Left hindlimb (tissue), 1 donor: ENCODE results near the gene CAMTA1.
A peak's percentile ranks its signal among the peaks of the same experiment; 100 is the strongest.

Experiments
- DNase-seq: peaks from one replicate; pipeline ENCODE4 v3.0.0-alpha.2; 2018

The CAMTA1 gene

GRCh38 chr1:7657287-7658016 is 872.2 kb downstream of the CAMTA1 start:
- DNase-seq = no peak

- DNase-seq = no peak
Measured at GRCh38 chr1:7658099-7658498, 872.8 kb downstream of the CAMTA1 start.

DNA sequence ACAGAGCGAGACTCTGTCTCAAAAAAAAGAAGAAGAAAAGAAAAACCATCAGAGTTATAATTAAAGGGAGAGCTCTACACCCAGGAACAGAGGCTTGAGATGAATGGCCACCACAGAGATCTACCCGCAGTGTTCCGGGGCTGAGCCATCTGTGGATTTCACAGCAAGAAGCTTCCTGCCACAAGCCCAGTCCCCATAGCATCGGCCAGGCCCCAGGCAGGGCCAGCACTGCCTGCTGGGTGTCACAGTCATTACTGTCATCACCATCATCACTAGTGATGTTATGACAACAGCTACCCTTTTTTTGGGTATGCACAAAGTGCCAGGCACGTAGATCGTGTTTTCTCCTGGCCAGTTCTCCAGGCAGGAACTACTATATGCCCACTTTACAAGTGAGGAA is 874.3 kb downstream of the CAMTA1 start:
- DNase-seq = no peak

DNA sequence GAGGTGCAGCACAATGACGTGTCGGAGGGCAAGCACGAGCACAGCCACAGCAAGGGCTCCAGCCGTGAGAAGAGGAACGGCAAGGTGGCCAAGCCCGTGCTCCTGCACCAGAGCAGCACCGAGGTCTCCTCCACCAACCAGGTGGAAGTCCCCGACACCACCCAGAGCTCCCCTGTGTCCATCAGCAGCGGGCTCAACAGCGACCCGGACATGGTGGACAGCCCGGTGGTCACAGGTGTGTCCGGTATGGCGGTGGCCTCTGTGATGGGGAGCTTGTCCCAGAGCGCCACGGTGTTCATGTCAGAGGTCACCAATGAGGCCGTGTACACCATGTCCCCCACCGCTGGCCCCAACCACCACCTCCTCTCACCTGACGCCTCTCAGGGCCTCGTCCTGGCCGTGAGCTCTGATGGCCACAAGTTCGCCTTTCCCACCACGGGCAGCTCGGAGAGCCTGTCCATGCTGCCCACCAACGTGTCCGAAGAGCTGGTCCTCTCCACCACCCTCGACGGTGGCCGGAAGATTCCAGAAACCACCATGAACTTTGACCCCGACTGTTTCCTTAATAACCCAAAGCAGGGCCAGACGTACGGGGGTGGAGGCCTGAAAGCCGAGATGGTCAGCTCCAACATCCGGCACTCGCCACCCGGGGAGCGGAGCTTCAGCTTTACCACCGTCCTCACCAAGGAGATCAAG is 878.3 kb downstream of the CAMTA1 start:
- no peak for DNase-seq

GRCh38 chr1:7664147-7664892 is 879.1 kb downstream of the CAMTA1 start:
- DNase-seq = no peak

- no peak for DNase-seq
Measured at GRCh38 chr1:7664893-7665250, 879.6 kb downstream of the CAMTA1 start.

DNA sequence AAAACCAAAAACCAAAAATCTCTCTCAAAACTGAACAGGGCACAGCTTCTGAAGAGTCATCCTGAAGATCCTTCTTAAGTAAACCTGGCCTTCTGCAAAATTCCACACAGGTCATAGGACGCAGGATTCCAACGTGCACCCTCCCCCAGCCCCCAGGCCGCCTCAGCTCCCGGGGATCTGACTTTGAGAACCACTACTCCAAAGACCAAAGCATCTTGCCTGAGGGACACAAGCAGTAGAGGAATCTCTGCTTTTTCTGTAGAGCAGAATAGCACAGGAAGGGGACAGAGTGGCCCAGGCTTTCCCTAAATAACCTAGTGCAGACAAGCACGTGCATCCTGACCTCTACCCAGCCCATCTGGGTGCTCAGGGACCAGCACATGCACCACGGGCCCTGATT is 881.0 kb downstream of the CAMTA1 start:
- DNase-seq = no peak

DNA sequence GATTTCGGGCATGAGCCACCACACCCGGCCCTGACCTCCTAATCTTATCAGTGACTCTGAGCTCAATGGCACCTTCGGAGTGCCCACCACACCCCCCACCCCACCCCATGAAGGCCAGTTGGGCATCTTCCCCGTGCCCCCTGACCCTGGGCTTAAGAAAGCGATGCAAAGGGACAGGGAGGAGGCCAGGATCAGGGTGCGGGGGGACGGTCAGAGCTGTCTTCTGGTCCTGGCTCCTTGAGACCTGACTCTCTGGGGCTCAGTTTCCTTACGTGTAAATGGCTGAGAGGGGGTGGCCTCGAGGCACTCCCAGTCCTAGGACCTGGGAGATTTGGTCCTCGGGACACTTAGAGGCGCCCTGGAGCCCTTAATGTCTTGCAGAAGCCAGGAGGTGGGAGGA is 881.9 kb downstream of the CAMTA1 start:
- DNase-seq = no peak

GRCh38 chr1:7667625-7668218 is 882.5 kb downstream of the CAMTA1 start:
- peak; percentile 90 for DNase-seq

- peak; percentile 60 for DNase-seq
Measured at GRCh38 chr1:7669559-7670311, 884.5 kb downstream of the CAMTA1 start.

DNA sequence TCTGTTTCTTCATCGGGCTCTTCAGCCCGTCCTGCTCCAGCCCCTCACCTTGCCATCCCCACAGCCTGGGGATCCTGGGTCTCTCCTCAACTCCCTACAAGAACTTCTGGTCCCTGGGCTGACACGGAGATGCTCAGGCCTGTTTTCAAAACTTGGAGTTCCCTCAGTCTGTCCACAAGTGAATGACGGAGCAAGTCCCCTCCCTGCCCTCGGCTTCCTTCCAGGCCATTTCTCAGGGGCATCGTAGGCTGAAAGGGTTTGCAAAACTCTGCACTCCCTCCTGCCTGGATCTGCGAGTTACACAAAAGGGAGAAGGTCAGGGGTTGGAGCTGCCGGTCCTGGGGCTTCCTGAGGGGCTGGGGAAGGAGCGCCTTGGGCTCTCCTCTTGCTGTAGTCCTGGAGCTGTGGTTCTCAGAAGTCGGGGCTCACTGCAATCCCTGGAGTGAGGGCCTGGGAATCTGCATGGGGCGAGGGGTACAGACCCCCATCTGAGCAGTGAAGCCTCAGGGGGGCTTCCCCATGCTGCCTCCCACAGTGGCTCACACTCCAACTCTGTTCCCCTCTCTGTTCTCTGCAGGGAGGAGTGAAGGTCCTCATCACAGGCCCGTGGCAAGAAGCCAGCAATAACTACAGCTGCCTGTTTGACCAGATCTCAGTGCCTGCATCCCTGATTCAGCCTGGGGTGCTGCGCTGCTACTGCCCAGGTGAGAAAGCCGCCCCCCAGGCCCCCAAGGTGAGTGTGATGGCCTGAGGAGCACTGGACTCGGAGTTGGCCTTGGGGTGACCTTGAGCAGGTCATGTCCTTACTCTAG is 885.3 kb downstream of the CAMTA1 start:
- DNase-seq = no peak

DNA sequence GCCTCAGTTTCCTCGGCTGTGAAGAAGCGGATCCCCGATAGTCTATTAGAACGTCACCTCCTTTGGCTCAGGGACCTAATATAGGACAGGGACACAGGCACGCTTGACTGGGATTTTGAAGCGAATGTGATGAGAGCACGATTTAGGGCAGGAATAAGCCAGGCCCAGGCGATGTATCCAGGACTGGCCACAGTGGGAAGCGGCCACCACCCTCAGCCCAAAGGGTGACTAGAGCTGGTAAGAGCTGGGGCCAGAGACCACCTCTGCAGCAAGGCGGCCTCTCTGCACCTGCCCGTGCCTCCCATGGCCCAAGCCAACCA is 885.9 kb downstream of the CAMTA1 start:
- DNase-seq = no peak

DNA sequence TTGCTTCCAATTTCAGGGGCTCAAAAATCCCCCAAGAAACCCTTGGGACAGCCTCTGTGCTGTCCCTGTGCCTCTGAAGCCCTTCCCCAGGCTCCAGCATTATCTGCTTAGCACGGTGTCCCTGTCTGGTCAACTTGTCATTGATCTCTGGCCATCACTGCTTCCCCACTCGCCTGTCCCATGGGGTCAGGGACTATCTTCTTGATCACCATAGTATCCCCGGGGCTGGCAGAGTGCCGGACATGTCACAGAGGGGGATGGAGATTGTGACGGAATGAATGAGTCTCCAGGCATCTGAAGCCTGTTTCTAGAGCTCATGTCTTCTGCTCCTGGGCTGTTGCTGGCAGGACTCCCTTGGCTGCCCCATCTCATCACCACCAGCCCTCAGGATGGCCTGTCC is 886.4 kb downstream of the CAMTA1 start:
- DNase-seq = no peak

GRCh38 chr1:7672864-7673263 is 887.6 kb downstream of the CAMTA1 start:
- DNase-seq = no peak

- DNase-seq = no peak
Measured at GRCh38 chr1:7674972-7675371, 889.7 kb downstream of the CAMTA1 start.

DNA sequence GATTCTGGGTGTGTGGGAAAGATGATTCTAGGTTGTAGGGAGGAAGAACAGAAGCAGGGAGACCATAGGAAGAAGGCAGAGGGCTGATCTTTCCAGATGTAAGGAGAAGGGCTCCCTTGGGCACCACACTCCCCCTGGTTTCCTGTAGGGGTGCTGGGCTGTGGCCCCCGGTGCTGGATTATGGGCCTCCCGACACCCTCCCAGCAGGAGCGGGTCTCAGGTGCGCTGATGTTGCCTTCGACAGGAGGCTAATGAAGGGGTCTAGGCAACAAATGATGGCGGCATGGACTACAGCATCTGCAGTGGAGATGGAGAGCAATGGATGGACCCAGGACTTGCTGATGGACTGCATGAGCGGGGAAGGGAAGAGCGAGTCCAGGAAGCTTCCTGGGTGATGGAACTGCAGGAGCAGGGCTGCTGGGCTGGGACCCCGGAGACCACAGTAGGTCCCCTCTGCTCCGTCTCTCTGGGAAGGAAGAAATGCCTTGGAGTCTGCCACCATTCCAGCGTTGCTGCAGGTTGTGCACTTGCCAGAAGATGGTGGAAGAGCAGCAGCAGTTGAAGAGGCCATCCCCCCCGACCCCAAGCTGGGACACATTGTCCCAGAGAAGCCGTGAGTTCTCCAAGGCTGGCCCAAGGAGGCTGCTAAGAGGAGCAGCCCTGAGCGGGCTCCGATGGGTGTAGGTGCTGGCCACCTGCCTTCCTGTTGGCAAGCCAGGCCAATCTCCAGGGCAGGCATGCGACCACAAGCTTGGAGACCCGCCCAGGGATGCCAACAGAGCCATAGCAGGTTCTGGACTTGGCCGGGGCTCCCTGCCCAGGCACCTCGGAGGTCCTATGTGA is 890.4 kb downstream of the CAMTA1 start:
- DNase-seq = no peak

DNA sequence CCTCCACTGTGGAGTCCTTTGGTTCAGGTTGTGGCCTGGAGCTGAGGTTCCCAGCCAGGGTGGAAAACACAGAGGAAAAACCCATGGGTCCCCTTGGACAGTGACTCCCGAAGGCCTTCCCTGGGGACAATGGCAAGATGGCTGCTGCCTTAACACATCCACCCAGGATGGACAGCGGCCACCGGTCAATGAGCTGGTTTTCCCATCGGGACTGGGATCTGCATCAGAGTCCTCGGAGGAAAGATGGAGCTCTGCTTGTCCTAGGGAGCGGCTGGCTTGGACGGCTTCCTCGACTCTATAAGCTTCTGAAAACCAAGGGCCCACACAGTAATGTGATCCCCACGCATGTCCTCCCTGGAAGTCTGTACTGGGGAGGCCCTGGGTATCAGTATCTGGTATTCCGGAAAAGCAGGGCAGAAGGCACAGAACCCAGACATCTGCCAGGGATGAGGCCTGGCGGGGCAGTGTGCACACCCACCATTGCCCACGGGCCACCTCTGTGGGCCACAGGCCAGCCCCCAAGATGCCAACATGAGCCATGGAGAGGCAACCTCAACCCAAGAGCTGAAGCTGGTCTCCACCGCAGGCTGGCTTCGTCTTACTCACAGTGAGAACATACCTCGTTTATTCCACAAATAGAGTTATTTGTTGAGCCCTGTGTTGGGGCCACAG is 891.2 kb downstream of the CAMTA1 start:
- peak; percentile 2 for DNase-seq

DNA sequence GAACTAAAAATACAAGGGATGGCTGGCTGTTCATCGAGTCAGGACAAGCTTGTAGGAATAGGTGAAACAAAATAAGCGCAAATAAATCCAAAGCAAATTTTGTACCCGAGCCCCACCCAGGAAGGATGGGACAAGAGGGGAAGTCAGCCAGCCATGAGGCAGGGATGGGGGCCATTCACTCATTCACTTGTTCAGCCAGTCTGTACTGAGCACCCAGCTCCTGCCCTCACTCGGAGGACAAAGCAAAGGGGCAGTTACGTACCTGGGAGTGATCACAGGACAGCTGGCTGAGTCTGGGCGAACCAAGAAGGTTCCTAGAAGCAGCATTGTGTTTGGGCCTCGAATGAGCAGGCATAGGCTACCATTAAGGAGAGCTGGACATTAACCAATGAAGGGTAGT is 891.9 kb downstream of the CAMTA1 start:
- peak; percentile 15 for DNase-seq

GRCh38 chr1:7677815-7678214 is 892.6 kb downstream of the CAMTA1 start:
- DNase-seq = peak; percentile 6

GRCh38 chr1:7678491-7679158 is 893.4 kb downstream of the CAMTA1 start:
- DNase-seq = peak; percentile 26
